Neural crest cell (in vitro differentiated cells): ENCODE data around the gene PAX7. TPM values are rescaled to one million over a fixed set of nuclear protein-coding genes. Genes with fewer than 3 reads are reported as not detected.

ENCODE experiments used
- DNase-seq: peaks from one replicate; pipeline ENCODE4 v3.0.0; 2021; ENCODE audit warnings: low read depth, mixed read lengths, low spot score
- H3K27ac Mint-ChIP-seq: one replicate; pipeline ENCODE4 v1.8.0; 2021; ENCODE audit warnings: mild to moderate bottlenecking, mixed read lengths; ENCODE audit not compliant: unreplicated experiment
- H3K27me3 Mint-ChIP-seq: 2 replicates; pipeline ENCODE4 v1.8.0; 2021; ENCODE audit warnings: low read depth, mild to moderate bottlenecking, mixed read lengths
- H3K36me3 Mint-ChIP-seq: 2 replicates; pipeline ENCODE4 v1.8.0; 2021; ENCODE audit warnings: low read depth, mild to moderate bottlenecking, mixed read lengths
- H3K4me1 Mint-ChIP-seq: 2 replicates; pipeline ENCODE4 v1.8.0; 2021; ENCODE audit warnings: mixed read lengths
- H3K4me3 Mint-ChIP-seq: one replicate; pipeline ENCODE4 v1.8.0; 2021; ENCODE audit warnings: mild to moderate bottlenecking, mixed read lengths
- H3K9me3 Mint-ChIP-seq: 2 replicates; pipeline ENCODE4 v1.8.0; 2021; ENCODE audit warnings: mixed read lengths
- CTCF ChIP-seq: fragments of 200-600 bp; sonication (generic); conservative IDR thresholded peaks from 2 replicates; pipeline ENCODE4 v1.5.0; 2021; ENCODE audit warnings: antibody characterized with exemption, mild to moderate bottlenecking
- total RNA-seq: library from RNA; stranded (reverse); gene quantifications from 2 replicates; pipeline ENCODE4 v1.2.1, GENCODE V29; 2021

The PAX7 gene
- total RNA-seq, 1 donor from 2014 or later = 10.9 TPM

DNA sequence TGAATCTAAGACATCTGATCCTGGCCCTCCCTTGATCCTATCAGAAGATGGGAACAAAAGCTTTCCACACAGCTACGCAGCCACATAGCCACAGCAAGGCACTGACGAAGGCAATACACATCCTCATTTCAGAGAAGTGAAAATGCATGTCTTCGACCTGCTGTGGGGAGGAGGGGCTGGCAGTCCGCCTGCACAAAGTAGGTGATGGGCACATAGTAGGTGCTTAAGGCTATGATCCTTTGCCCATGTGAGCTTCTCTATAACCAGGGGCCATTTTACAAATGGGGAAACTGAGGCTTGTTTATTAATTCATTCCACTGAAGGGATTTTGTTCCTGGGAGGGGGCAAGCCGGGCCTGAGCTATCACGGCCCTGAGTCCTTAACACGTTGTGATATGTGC lies 94.2 kb downstream of the PAX7 start:
- no peak for TF ChIP-seq CTCF
- H3K4me3 Mint-ChIP-seq = no peak overlapping the region
- no peaks in the 10 kb centered on the region for H3K9me3 Mint-ChIP-seq
- H3K4me1 Mint-ChIP-seq = peaks cover 13% of the 10 kb centered on the region
- H3K27ac Mint-ChIP-seq = no peak overlapping the region
- DNase-seq = no peak
- H3K36me3 Mint-ChIP-seq = no peaks in the 10 kb centered on the region
- H3K27me3 Mint-ChIP-seq = peaks cover 43% of the 10 kb centered on the region

- Mint-ChIP-seq H3K9me3 (no peaks in the 10 kb centered on the region), H3K27me3 (peaks cover 37% of the 10 kb centered on the region), H3K4me3 (no peak overlapping the region), H3K27ac (no peak overlapping the region), H3K36me3 (no peaks in the 10 kb centered on the region), H3K4me1 (peaks cover 13% of the 10 kb centered on the region)
- no peak for TF ChIP-seq CTCF
- no peak for DNase-seq
Measured at GRCh38 chr1:18725231-18725895, 94.7 kb downstream of the PAX7 start.

DNA sequence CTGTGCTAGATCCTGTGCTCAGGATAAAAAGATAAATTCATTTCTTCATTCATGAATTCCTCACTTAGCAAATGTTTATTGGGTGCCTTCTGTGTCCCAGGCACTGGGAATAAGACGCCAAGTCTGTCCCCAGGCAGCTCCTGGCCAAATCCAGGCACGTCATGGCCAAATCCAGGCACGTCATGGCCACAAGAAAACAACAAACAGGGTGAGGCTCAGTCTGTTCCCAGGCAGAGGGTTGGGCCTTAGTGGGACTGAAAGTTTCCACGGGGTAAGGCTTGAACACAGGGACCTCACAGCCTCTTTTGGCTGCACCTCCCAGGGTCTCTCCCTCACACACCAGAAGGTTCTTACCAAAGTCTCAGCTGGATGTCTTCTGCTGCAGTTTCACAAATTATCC lies 95.7 kb downstream of the PAX7 start:
- DNase-seq = no peak
- H3K27ac Mint-ChIP-seq = no peak overlapping the region
- H3K4me3 Mint-ChIP-seq = no peak overlapping the region
- H3K36me3 Mint-ChIP-seq = no peaks in the 10 kb centered on the region
- peaks cover 13% of the 10 kb centered on the region for H3K4me1 Mint-ChIP-seq
- H3K9me3 Mint-ChIP-seq = no peaks in the 10 kb centered on the region
- peaks cover 30% of the 10 kb centered on the region for H3K27me3 Mint-ChIP-seq
- TF ChIP-seq CTCF = no peak

GRCh38 chr1:18727956-18728355 lies 97.3 kb downstream of the PAX7 start:
- H3K27me3 Mint-ChIP-seq = peaks cover 18% of the 10 kb centered on the region
- peak overlapping the region; percentile 44 for H3K27ac Mint-ChIP-seq
- no peak for DNase-seq

DNA sequence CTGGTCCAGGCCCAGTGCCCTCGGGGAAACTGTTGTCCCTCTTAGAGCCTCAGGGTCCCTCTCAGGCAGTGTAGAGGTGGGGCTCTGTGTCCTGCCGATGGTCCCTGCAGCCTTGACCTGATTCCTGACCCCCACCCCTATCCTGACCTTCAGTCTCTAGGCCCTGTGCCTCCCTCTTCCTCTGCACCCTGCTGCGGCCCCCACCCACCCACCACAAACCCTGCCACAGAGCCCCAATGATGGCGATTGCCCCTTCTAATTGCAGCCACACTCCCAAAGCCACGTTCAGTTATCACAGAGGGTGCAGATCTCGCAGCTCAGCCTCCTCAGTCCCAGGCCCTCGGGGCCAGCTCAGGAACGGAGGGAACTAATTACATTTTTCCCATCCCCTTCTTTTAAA lies 99.7 kb downstream of the PAX7 start:
- TF ChIP-seq CTCF = no peak

More at GRCh38 chr1:18727956-18728355, 97.3 kb downstream of the PAX7 start:
- Mint-ChIP-seq H3K36me3 (no peaks in the 10 kb centered on the region), H3K4me3 (no peak overlapping the region), H3K4me1 (peaks cover 13% of the 10 kb centered on the region), H3K9me3 (no peaks in the 10 kb centered on the region)
- no peak for TF ChIP-seq CTCF

More for the DNA sequence above, 99.7 kb downstream of the PAX7 start:
- Mint-ChIP-seq H3K9me3 (no peaks in the 10 kb centered on the region), H3K36me3 (no peaks in the 10 kb centered on the region), H3K4me1 (peaks cover 20% of the 10 kb centered on the region), H3K4me3 (no peak overlapping the region), H3K27ac (no peak overlapping the region), H3K27me3 (peaks cover 17% of the 10 kb centered on the region)
- DNase-seq = no peak
